HG03439 (cell line): ENCODE measurements around the gene PXYLP1.

ENCODE experiments used
- ATAC-seq: cut with Tn5 transposase; IDR thresholded peaks from one replicate; pipeline ENCODE4 v1.9.1; 2021; ENCODE audit warnings: mild to moderate bottlenecking, moderate library complexity; ENCODE audit not compliant: unreplicated experiment

PXYLP1 gene

GRCh38 chr3:141342386-141342785 lies 110.8 kb downstream of the PXYLP1 start:
- no peak for ATAC-seq

- ATAC-seq = no peak
Measured at GRCh38 chr3:141343077-141343476, 111.5 kb downstream of the PXYLP1 start.

GRCh38 chr3:141343865-141344271 lies 112.2 kb downstream of the PXYLP1 start:
- no peak for ATAC-seq
